ENCODE measurements around the gene LAS1L.

GRCh38 chrX:65581661-65582339 is 47.2 kb upstream of the LAS1L start:
- TF ChIP-seq CTCF (IDR thresholded peaks at IDR 0.05): peak; percentile 62 to 72 (median 67)
- no peak for TF ChIP-seq POLR2A (IDR thresholded peaks at IDR 0.05)

Measured in transverse colon (tissue), 3 donors.